ENCODE measurements around the gene CSHL1.

The CSHL1 gene

DNA sequence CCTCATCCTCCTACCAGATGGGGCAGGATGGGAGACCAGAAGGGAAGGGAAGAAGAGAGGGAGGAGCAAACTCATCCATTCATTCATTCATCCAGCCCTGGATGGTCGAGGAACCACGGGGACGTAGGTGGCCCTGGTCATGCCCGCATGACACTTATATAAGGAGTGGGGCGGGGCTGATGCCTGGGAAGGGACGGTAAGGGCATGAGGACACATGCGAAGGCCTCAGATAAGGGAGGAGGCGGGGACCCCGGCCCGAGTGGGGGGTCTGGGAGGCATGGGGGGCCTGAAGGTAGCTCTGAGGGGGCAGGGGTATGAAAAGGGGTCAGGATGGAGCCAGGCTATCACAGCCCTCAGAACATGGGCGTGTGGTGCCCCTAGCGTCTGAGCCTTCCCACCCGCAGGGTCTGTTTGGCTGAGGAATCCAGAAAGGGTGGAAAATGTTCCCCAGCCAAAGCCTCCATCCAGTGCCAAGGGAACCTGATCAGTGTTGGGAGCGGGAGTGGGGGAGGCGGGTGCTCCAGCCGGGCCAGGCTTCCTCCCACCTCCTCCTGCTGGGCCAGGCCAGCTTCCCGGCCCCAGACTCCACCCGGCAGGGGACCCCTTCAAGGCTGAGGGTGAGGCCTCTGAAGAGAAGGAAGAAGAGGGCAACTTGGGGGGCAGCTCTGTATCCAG, 38.7 kb upstream of the CSHL1 start:
- Histone ChIP-seq H3K4me3 (ENCODE audit: low read length) (no peak overlapping the region), H3K27me3 (ENCODE audit: low read depth, low read length) (peaks cover 15% of the 10 kb centered on the region), H3K79me2 (ENCODE audit: low read length) (no peaks in the 10 kb centered on the region), H3K4me2 (ENCODE audit: low read length) (no peak overlapping the region), H3K4me1 (ENCODE audit: low read length) (peaks cover 42% of the 10 kb centered on the region), H3K36me3 (replicated peaks; ENCODE audit: low read depth, low read length) (no peaks in the 10 kb centered on the region), H4K20me1 (ENCODE audit: insufficient read depth, low read length) (no peaks in the 10 kb centered on the region), H3K27ac (ENCODE audit: low read length) (no peak overlapping the region), H2AFZ (ENCODE audit: low read depth, low read length) (no peak overlapping the region), H3K9me3 (ENCODE audit: insufficient read depth, low read length) (no peaks in the 10 kb centered on the region), H3K9ac (ENCODE audit: low read length) (no peak overlapping the region)
- TF ChIP-seq, protein P1, sequence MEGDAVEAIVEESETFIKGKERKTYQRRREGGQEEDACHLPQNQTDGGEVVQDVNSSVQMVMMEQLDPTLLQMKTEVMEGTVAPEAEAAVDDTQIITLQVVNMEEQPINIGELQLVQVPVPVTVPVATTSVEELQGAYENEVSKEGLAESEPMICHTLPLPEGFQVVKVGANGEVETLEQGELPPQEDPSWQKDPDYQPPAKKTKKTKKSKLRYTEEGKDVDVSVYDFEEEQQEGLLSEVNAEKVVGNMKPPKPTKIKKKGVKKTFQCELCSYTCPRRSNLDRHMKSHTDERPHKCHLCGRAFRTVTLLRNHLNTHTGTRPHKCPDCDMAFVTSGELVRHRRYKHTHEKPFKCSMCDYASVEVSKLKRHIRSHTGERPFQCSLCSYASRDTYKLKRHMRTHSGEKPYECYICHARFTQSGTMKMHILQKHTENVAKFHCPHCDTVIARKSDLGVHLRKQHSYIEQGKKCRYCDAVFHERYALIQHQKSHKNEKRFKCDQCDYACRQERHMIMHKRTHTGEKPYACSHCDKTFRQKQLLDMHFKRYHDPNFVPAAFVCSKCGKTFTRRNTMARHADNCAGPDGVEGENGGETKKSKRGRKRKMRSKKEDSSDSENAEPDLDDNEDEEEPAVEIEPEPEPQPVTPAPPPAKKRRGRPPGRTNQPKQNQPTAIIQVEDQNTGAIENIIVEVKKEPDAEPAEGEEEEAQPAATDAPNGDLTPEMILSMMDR (IDR thresholded peaks at IDR 0.05; ENCODE audit: low read depth, low read length): 0 out of 2 replicates have a peak, but pooled peaks have one; percentile 9
- TF ChIP-seq EZH2phosphoT487 (IDR thresholded peaks at IDR 0.05; ENCODE audit: low read depth): no peak

DNA sequence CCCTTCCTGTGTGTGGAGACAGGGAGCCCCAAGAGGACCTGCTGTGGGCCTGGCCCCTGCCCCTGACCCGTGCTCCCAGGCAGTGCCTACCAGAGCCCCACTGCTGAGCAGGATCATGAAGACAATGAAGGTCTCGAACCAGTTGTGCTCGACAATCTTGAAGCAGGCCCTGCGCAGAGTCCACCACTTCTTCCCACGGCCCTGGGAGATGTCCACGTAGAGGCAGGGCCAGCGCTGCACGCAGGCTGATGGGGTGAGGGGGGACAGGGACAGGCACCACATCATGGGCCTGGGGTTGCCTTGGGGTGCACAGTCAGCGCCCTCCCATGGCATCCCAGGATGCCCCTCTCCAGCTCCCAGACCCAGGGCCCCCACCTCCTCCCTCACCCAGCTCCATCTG, 37.5 kb upstream of the CSHL1 start:
- H4K20me1 ChIP-seq (ENCODE audit: insufficient read depth, low read length): no peaks in the 10 kb centered on the region
- H3K9me3 ChIP-seq (ENCODE audit: insufficient read depth, low read length): no peaks in the 10 kb centered on the region
- no peak overlapping the region for H3K4me3 ChIP-seq (ENCODE audit: low read length)
- peaks cover 15% of the 10 kb centered on the region for H3K27me3 ChIP-seq (ENCODE audit: low read depth, low read length)
- H2AFZ ChIP-seq (ENCODE audit: low read depth, low read length): no peak overlapping the region
- no peak overlapping the region for H3K4me2 ChIP-seq (ENCODE audit: low read length)
- no peaks in the 10 kb centered on the region for H3K36me3 ChIP-seq (replicated peaks; ENCODE audit: low read depth, low read length)
- H3K27ac ChIP-seq (ENCODE audit: low read length): no peak overlapping the region
- H3K79me2 ChIP-seq (ENCODE audit: low read length): no peaks in the 10 kb centered on the region
- no peak overlapping the region for H3K9ac ChIP-seq (ENCODE audit: low read length)
- TF ChIP-seq, protein P1 (IDR thresholded peaks at IDR 0.05; ENCODE audit: low read depth, low read length): no peak
- TF ChIP-seq EZH2phosphoT487 (IDR thresholded peaks at IDR 0.05; ENCODE audit: low read depth): no peak
- peaks cover 30% of the 10 kb centered on the region for H3K4me1 ChIP-seq (ENCODE audit: low read length)

DNA sequence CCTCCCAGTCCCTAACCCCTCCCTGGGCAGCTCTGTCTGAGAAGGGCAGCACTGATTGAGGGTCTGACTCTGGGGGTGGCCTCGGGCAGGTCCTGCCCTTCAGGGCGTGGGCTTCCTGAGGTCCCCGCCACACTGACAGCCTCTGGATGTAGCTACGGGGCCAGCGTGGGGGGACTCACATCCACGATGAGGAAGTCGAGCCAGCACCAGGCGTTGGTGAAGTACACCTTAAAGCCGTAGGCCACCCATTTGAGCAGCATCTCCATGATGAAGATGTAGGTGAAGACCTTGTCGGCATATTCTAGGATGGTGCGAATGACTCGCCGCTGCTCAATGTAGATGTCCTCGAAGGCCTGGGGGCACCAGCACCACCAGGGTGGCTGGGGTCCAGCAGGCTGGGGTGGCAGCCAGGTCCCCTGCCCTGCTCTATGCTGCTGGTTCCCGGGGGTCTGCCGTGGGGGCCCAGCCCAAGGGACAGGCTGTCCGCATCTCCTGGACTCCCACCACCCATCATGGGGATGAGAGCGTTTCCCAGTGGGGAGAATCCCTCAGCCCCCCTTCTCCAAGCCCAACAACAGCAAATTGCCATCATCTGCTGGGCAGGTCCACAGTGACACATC, 36.8 kb upstream of the CSHL1 start:
- no peaks in the 10 kb centered on the region for H3K79me2 ChIP-seq (ENCODE audit: low read length)
- H4K20me1 ChIP-seq (ENCODE audit: insufficient read depth, low read length): no peaks in the 10 kb centered on the region
- no peak overlapping the region for H3K4me2 ChIP-seq (ENCODE audit: low read length)
- no peak overlapping the region for H3K4me3 ChIP-seq (ENCODE audit: low read length)
- H3K36me3 ChIP-seq (replicated peaks; ENCODE audit: low read depth, low read length): no peaks in the 10 kb centered on the region
- H2AFZ ChIP-seq (ENCODE audit: low read depth, low read length): no peak overlapping the region
- H3K4me1 ChIP-seq (ENCODE audit: low read length): peaks cover 26% of the 10 kb centered on the region
- H3K9me3 ChIP-seq (ENCODE audit: insufficient read depth, low read length): no peaks in the 10 kb centered on the region
- no peak overlapping the region for H3K27ac ChIP-seq (ENCODE audit: low read length)
- TF ChIP-seq, protein P1 (IDR thresholded peaks at IDR 0.05; ENCODE audit: low read depth, low read length): no peak
- TF ChIP-seq EZH2phosphoT487 (IDR thresholded peaks at IDR 0.05; ENCODE audit: low read depth): no peak
- no peak overlapping the region for H3K9ac ChIP-seq (ENCODE audit: low read length)
- peaks cover 15% of the 10 kb centered on the region for H3K27me3 ChIP-seq (ENCODE audit: low read depth, low read length)

DNA sequence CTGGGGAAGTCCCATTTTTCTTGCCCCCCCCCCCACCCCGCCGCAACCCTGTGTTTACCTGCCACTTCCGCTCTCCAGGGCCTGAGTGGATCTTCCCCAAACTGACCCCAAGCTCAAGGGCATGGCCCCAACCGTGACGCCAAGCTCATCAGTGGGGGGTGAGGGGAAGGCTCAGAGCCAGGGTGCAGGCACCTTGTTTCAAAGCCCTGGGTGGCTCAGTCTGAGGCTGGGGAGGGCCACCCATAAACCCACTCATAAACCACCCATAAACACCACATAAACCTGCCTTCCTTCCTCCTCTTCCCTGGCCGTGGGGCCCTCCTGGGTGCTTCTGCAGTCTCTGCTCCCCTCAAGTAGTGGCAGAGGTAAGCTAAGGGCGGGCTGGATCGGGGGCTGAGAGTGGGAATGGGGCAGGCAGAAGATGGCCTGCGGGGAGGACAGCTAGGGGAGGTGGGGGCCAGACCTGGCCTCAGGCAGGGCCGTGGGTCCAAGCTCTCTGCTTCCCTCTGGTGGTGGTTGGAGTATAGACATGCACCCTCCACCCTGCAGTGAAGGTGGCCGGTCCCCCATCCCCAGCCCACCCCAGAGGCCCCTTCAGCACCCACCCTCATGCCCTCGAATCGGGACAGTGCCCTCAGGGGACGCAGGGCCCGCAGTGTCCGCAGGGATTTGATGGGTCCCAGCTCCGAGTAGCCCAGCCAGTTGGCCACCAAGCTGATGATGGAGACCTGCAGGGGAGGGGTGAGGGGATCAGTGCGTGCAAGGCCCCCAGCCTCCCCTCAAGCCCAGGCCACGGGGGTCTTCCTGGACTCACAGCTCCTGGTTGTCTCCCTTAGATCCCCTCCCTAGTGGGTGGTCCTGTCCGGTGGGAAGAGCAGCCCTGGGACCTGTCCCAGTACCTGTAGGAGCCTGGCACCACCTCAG, 35.6 kb upstream of the CSHL1 start:
- peak overlapping the region; percentile 96 for H3K4me2 ChIP-seq (ENCODE audit: low read length)
- no peaks in the 10 kb centered on the region for H3K36me3 ChIP-seq (replicated peaks; ENCODE audit: low read depth, low read length)
- H3K9me3 ChIP-seq (ENCODE audit: insufficient read depth, low read length): no peaks in the 10 kb centered on the region
- H3K27ac ChIP-seq (ENCODE audit: low read length): peak overlapping the region; percentile 68
- peak overlapping the region; percentile 71 for H3K9ac ChIP-seq (ENCODE audit: low read length)
- TF ChIP-seq, protein P1 (IDR thresholded peaks at IDR 0.05; ENCODE audit: low read depth, low read length): peak; percentile 62
- TF ChIP-seq EZH2phosphoT487 (IDR thresholded peaks at IDR 0.05; ENCODE audit: low read depth): no peak
- no peaks in the 10 kb centered on the region for H3K79me2 ChIP-seq (ENCODE audit: low read length)
- peak overlapping the region; percentile 88; the same call in 1 of the 2 replicates for H2AFZ ChIP-seq (ENCODE audit: low read depth, low read length)
- peak overlapping the region; percentile 72 for H3K4me3 ChIP-seq (ENCODE audit: low read length)
- peaks cover 26% of the 10 kb centered on the region for H3K4me1 ChIP-seq (ENCODE audit: low read length)
- no peaks in the 10 kb centered on the region for H4K20me1 ChIP-seq (ENCODE audit: insufficient read depth, low read length)
- H3K27me3 ChIP-seq (ENCODE audit: low read depth, low read length): peaks cover 15% of the 10 kb centered on the region

All from OCI-LY3 (cell line).